ENCODE data around the gene AK1. TPM values are rescaled to one million over a fixed set of nuclear protein-coding genes. Genes with fewer than 3 reads are reported as not detected.
"Not testable (repeated sequence)": the region's sequence is repeated elsewhere in the genome, so short reads cannot be mapped to it uniquely, and the experiment has no call there.

The AK1 gene
- total RNA-seq, 1 donor from 2014 or later, result 18.3 TPM

- DNase-seq (ENCODE audit: low spot score), result no peak
Measured at GRCh38 chr9:127884976-127885490, 7.6 kb upstream of the AK1 start.

- DNase-seq (ENCODE audit: low spot score), result no peak
Measured at GRCh38 chr9:127884427-127884911, 7.0 kb upstream of the AK1 start.

GRCh38 chr9:127883959-127884358 is 6.5 kb upstream of the AK1 start:
- no peak for DNase-seq (ENCODE audit: low spot score)

GRCh38 chr9:127881715-127882114 is 4.2 kb upstream of the AK1 start:
- not testable (repeated sequence) for DNase-seq (ENCODE audit: low spot score)

GRCh38 chr9:127880143-127880542 is 2.7 kb upstream of the AK1 start:
- DNase-seq (ENCODE audit: low spot score), result no peak

- no peak for DNase-seq (ENCODE audit: low spot score)
Measured at GRCh38 chr9:127878652-127879390, 1.3 kb upstream of the AK1 start.

GRCh38 chr9:127878001-127878651 is 651 bp upstream of the AK1 start:
- DNase-seq (ENCODE audit: low spot score), result peak; percentile 69

- DNase-seq (ENCODE audit: low spot score), result no peak
Measured at GRCh38 chr9:127876764-127877562, 512 bp downstream of the AK1 start.

GRCh38 chr9:127876026-127876763 is 1.3 kb downstream of the AK1 start:
- DNase-seq (ENCODE audit: low spot score), result no peak

- DNase-seq (ENCODE audit: low spot score), result peak; percentile 79
Measured at GRCh38 chr9:127875306-127875966, 2.0 kb downstream of the AK1 start.

GRCh38 chr9:127874301-127875221 is 2.9 kb downstream of the AK1 start:
- no peak for DNase-seq (ENCODE audit: low spot score)

GRCh38 chr9:127873886-127874285 is 3.6 kb downstream of the AK1 start:
- peak; percentile 82 for DNase-seq (ENCODE audit: low spot score)

- no peak for DNase-seq (ENCODE audit: low spot score)
Measured at GRCh38 chr9:127873223-127873691, 4.2 kb downstream of the AK1 start.

- no peak for DNase-seq (ENCODE audit: low spot score)
Measured at GRCh38 chr9:127872369-127873222, 4.9 kb downstream of the AK1 start.

GRCh38 chr9:127871531-127871930 is 5.9 kb downstream of the AK1 start:
- DNase-seq (ENCODE audit: low spot score), result no peak

GRCh38 chr9:127870887-127871286 is 6.6 kb downstream of the AK1 start:
- no peak for DNase-seq (ENCODE audit: low spot score)

GRCh38 chr9:127870153-127870491 is 7.4 kb downstream of the AK1 start:
- DNase-seq (ENCODE audit: low spot score), result not testable (repeated sequence)

- DNase-seq (ENCODE audit: low spot score), result peak; percentile 80
Measured at GRCh38 chr9:127869310-127870152, 7.9 kb downstream of the AK1 start.
